Gastroesophageal sphincter (tissue), 4 donors: ENCODE data around the gene BRPF3. TPM values are rescaled to one million over a fixed set of nuclear protein-coding genes. Genes with fewer than 3 reads are reported as not detected.

Experiments
- ATAC-seq: fragments of 150-250 bp; one replicate; pipeline ENCODE4 v1.9.1; 2016; ENCODE audit warnings: mild to moderate bottlenecking, moderate library complexity
- H3K27ac ChIP-seq, 4 donors: fragments of 200-600 bp; sonication (generic) in 3 of 4; 1 replicate in 3 of 4; 2 replicates in 1 of 4; pipeline ENCODE4 v1.5.1; 2016 to 2019
- H3K27me3 ChIP-seq: fragments of 200-600 bp; sonication (generic); one replicate; pipeline ENCODE4 v1.5.1; 2019
- H3K36me3 ChIP-seq, 2 donors: fragments of 200-600 bp; sonication (generic); one replicate each; pipeline ENCODE4 v1.5.1; 2019; ENCODE audit warnings: control low read depth in 1 of 2
- H3K4me1 ChIP-seq, 3 donors: fragments of 200-600 bp; sonication (generic); 1 replicate in 2 of 3; 2 replicates in 1 of 3; pipeline ENCODE4 v1.5.1; 2016 to 2019; ENCODE audit warnings: control low read depth in 2 of 3
- H3K4me3 ChIP-seq, 2 donors: fragments of 200-600 bp; sonication (generic); one replicate each; pipeline ENCODE4 v1.5.1; 2019; ENCODE audit warnings: mild to moderate bottlenecking in 1 of 2, moderate library complexity in 1 of 2
- H3K9me3 ChIP-seq, 3 donors: fragments of 200-600 bp; sonication (generic); one replicate each; pipeline ENCODE4 v1.5.1; 2017 to 2019; ENCODE audit warnings: control low read depth in 2 of 3
- CTCF ChIP-seq, 4 experiments: fragments of 200-600 bp in 2 of 4; fragments of 450-650 bp in 2 of 4; sonication (generic) in 1 of 4; IDR thresholded peaks; one replicate each; pipeline ENCODE4 v1.5.1; 2017 to 2019; ENCODE audit warnings: antibody characterized with exemption in 4 of 4, mild to moderate bottlenecking in 2 of 4, moderate library complexity in 2 of 4
- EP300 ChIP-seq: sonication (generic); formaldehyde crosslinking; IDR thresholded peaks from one replicate; pipeline ENCODE4 v1.6.1; 2017; ENCODE audit warnings: antibody characterized with exemption, mild to moderate bottlenecking
- POLR2A ChIP-seq, 2 donors: fragments of 450-650 bp; IDR thresholded peaks; one replicate each; pipeline ENCODE4 v1.6.1; 2017; ENCODE audit warnings: antibody characterized with exemption in 2 of 2, mild to moderate bottlenecking in 2 of 2, moderate library complexity in 1 of 2
- POLR2AphosphoS5 ChIP-seq: sonication (generic); formaldehyde crosslinking; IDR thresholded peaks from one replicate; pipeline ENCODE4 v1.6.1; 2017; ENCODE audit warnings: antibody characterized with exemption
- WGBS, 2 donors: methylation state at CpG; one replicate each; pipeline ENCODE4 v1.1.5; 2018; ENCODE audit warnings: low coverage in 1 of 2; 5-methylcytosine and 5-hydroxymethylcytosine counted together
- total RNA-seq, 4 donors: library from RNA; depleted of rRNA; stranded (reverse); fragments of >200 nt; gene quantifications; one replicate each; pipeline ENCODE4 v1.1.0, GENCODE V29; 2016

The BRPF3 gene
- total RNA-seq, 4 donors from 2014 or later: 19.0 to 36.7 (median 20.4) TPM

- H3K4me3 ChIP-seq: no peak overlapping the region
- peaks cover 0 to 3% of the 10 kb centered on the region in 2 donors for H3K36me3 ChIP-seq
- H3K27me3 ChIP-seq: no peaks in the 10 kb centered on the region
- peak overlapping the region in 1 of 4 donors; percentile 31 for H3K27ac ChIP-seq
- no peak for ATAC-seq
- TF ChIP-seq EP300 (no peak), CTCF (IDR thresholded peaks at IDR 0.05) (no peak), POLR2AphosphoS5 (no peak)
- H3K9me3 ChIP-seq: no peaks in the 10 kb centered on the region
- peaks cover 0 to 10% (median 4%) of the 10 kb centered on the region in 3 donors for H3K4me1 ChIP-seq
- WGBS, 2 donors: 85 to 93% methylated on average over 16 to 22 of the region's 22 CpGs
These were observed 50.1 kb downstream of the BRPF3 start for GRCh38 chr6:36246506-36247268.

- Histone ChIP-seq H3K27me3 (no peaks in the 10 kb centered on the region), H3K9me3 (no peaks in the 10 kb centered on the region), H3K36me3 (peaks cover 0 to 3% of the 10 kb centered on the region in 2 donors), H3K4me3 (no peak overlapping the region), H3K27ac (peak overlapping the region in 1 of 4 donors; percentile 31), H3K4me1 (peaks cover 0 to 10% (median 4%) of the 10 kb centered on the region in 3 donors)
- no peak for TF ChIP-seq POLR2A (IDR thresholded peaks at IDR 0.05)
- TF ChIP-seq POLR2AphosphoS5: no peak
- TF ChIP-seq EP300: no peak
- no peak for TF ChIP-seq CTCF (IDR thresholded peaks at IDR 0.05)
- WGBS, 2 donors: 54 to 75% methylated on average over 2 to 5 of the region's 6 CpGs
- ATAC-seq: peak; percentile 64
These were observed 51.1 kb downstream of the BRPF3 start for GRCh38 chr6:36247693-36248092.

GRCh38 chr6:36248980-36249379 is 52.4 kb downstream of the BRPF3 start:
- H3K27ac ChIP-seq: peak overlapping the region in 1 of 4 donors; percentile 49
- H3K4me1 ChIP-seq: peaks cover 0 to 10% (median 4%) of the 10 kb centered on the region in 3 donors
- WGBS, 2 donors: 0 to 60% methylated on average over 1 of the region's 1 CpG
- ATAC-seq: peak; percentile 31
- H3K4me3 ChIP-seq: no peak overlapping the region
- no peaks in the 10 kb centered on the region for H3K27me3 ChIP-seq
- no peaks in the 10 kb centered on the region for H3K9me3 ChIP-seq
- TF ChIP-seq POLR2A (IDR thresholded peaks at IDR 0.05): no peak
- TF ChIP-seq EP300: no peak
- no peak for TF ChIP-seq POLR2AphosphoS5
- no peak for TF ChIP-seq CTCF (IDR thresholded peaks at IDR 0.05)
- H3K36me3 ChIP-seq: peaks cover 0 to 3% of the 10 kb centered on the region in 2 donors

- no peak for ATAC-seq
- Histone ChIP-seq H3K9me3 (no peaks in the 10 kb centered on the region), H3K4me1 (peaks cover 0 to 10% (median 4%) of the 10 kb centered on the region in 3 donors), H3K36me3 (peaks cover 0 to 3% of the 10 kb centered on the region in 2 donors), H3K27me3 (no peaks in the 10 kb centered on the region), H3K27ac (peak overlapping the region in 1 of 4 donors; percentile 49), H3K4me3 (no peak overlapping the region)
- WGBS, 2 donors: 60 to 83% methylated on average over 5 of the region's 5 CpGs
- no peak for TF ChIP-seq EP300
- no peak for TF ChIP-seq POLR2AphosphoS5
These were observed 53.0 kb downstream of the BRPF3 start for GRCh38 chr6:36249536-36249935.

- no peak for TF ChIP-seq EP300
- WGBS, 2 donors: 73 to 100% methylated on average over 1 to 2 of the region's 2 CpGs
- peaks cover 0 to 6% (median 0%) of the 10 kb centered on the region in 3 donors for H3K9me3 ChIP-seq
- no peak for ATAC-seq
- H3K36me3 ChIP-seq: no peaks in the 10 kb centered on the region
- peaks cover 0 to 10% (median 4%) of the 10 kb centered on the region in 3 donors for H3K4me1 ChIP-seq
- H3K27me3 ChIP-seq: no peaks in the 10 kb centered on the region
- H3K27ac ChIP-seq: no peak overlapping the region
- no peak overlapping the region for H3K4me3 ChIP-seq
These were observed 55.5 kb downstream of the BRPF3 start for GRCh38 chr6:36252005-36252404.
